AG09319 (cell line): ENCODE data around the gene ANXA5.

ENCODE experiments used
- DNase-seq: peaks from one replicate; pipeline ENCODE4 v3.0.0-alpha.2; 2010; ENCODE audit warnings: low read depth; ENCODE audit errors: extremely low read depth
- TF ChIP-seq, protein P1 (sequence below): IDR thresholded peaks from 2 replicates; pipeline ENCODE4 v1.5.1; 2011; ENCODE audit warnings: low read depth, mild to moderate bottlenecking, inconsistent platforms, low read length, moderate library complexity

The ANXA5 gene

DNA sequence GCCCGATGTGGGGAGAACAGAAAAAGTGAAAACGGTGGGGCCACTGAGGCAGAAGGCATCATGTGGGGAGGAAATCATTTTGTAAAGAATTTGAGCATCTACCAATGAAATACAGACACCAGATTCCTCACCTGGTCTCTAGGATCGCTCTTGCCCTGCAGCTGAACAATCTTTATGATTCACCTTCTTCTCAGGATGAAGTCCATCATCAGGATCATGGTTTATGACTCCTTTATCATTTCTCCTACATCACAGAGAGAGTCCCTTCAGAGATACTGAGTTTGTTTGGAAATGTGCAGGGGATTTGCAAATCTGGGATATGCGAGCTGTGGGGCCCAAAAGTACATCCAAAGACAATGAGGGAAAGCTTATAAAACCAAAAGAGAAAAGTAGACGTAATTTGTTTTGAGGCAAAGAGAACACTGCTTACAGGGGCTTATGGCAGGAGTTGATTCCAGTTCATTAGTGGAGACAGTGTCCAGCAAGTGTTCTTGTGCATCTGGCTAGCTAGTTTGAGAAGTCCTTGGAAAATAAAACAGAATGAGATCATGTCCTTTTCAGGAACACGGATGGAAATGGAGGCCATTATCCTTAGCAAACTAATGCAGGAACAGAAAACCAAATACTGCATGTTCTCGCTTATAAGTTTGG, 15.3 kb upstream of the ANXA5 start:
- DNase-seq, result no peak
- TF ChIP-seq, protein P1, sequence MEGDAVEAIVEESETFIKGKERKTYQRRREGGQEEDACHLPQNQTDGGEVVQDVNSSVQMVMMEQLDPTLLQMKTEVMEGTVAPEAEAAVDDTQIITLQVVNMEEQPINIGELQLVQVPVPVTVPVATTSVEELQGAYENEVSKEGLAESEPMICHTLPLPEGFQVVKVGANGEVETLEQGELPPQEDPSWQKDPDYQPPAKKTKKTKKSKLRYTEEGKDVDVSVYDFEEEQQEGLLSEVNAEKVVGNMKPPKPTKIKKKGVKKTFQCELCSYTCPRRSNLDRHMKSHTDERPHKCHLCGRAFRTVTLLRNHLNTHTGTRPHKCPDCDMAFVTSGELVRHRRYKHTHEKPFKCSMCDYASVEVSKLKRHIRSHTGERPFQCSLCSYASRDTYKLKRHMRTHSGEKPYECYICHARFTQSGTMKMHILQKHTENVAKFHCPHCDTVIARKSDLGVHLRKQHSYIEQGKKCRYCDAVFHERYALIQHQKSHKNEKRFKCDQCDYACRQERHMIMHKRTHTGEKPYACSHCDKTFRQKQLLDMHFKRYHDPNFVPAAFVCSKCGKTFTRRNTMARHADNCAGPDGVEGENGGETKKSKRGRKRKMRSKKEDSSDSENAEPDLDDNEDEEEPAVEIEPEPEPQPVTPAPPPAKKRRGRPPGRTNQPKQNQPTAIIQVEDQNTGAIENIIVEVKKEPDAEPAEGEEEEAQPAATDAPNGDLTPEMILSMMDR, result no peak

DNA sequence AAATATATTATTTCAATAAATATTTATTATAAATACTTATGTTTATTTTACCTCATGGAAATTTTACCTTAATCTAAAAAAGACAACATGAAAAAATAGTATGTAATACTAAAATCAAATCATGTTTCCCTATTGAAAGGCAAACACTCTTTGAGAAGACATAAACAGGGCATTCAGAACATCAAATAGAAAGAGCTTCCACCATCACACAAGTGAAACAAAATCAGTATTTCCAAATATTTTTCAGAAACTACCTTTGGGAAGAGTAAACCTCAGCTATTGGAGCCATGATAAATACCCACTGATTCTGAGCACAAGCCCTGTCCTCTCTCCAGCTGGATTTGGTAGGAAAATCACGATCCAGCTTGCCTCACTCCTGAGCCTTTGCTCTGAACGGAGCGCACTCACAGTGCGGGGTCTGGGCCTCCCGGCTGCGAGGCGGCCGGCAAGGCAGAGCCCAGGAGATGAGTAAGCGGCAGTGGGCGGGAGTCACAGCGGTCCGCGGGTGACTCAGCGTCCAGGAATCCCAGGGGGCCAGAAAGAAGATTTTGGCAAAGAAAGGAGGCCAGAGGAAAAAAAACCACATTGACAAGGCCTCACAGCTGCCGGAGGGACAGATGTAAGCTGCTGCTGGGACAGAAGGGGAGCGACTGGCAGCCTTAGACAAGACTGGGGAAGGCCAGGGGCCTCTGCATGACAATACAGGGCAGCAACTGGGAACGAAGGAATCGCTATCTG, 14.7 kb upstream of the ANXA5 start:
- TF ChIP-seq, protein P1, result no peak
- peak; percentile 77 for DNase-seq

DNA sequence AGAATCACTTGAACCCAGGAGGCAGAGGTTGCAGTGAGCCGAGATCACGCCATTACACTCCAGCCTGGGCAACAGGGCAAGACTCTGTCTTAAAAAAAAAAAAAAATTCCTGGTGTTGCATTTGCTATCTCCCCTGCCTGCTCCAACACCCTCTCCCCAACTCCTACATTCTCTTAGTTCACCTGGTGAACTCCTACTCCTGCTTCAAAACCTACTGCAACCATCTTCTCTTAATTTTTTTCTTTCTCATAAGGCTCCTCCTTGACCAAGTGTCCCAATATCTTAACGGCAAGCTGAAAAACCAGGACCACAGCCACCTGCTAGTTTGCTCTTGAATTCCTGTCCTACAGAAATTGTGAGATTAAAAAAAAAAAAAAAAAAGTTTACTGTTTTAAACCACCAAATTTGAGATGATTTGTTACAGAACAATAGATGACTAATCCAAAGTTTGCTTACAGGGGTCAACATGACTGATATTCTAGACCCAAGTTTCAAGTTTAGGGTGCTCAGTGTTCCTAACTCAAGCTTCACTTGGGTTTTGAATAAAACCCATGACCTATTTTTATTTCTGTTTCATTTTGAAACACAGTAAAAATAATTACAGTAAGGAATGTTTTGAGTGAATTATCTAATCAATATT, 13.1 kb upstream of the ANXA5 start:
- TF ChIP-seq, protein P1, result no peak
- DNase-seq, result no peak

DNA sequence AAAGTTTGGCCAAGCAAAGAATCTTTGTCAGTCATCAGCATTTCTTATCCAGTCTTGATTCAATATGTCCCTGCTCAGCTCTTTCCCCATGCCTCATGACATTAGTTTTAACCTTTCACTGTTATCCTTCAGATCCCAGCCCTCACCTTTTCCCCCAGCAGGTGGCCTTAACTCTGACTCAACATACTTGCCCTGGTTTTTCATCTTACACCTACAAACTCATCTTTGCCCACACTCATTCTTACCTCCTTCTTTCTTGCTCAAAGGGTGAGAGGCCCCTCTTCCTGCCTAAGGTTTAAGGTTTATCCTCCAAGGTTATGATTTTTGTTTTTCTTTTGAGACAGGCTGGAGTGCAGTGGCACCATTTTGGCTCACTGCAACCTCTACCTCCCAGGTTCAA, 10.6 kb upstream of the ANXA5 start:
- TF ChIP-seq, protein P1, result no peak
- no peak for DNase-seq

DNA sequence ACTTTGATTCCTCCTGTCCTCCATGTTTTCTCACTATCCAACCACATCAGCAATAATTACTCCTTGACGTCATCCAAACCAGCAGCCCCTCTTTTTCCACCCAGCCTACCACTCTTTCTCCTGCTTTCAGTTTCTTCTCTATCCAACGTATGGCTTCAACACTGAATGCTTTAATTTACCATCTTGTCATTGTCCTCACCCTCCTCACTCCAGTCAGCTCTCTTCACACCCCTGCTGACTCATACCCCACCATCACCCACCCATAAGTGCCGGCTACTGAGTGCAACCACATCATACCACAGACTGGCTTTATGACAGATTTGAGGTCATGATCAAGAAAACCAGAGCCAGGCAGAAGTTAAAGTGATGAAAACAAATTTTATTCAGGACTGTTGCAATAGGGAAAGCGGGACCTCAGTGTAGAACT, 9.8 kb upstream of the ANXA5 start:
- no peak for DNase-seq
- TF ChIP-seq, protein P1, result no peak

DNA sequence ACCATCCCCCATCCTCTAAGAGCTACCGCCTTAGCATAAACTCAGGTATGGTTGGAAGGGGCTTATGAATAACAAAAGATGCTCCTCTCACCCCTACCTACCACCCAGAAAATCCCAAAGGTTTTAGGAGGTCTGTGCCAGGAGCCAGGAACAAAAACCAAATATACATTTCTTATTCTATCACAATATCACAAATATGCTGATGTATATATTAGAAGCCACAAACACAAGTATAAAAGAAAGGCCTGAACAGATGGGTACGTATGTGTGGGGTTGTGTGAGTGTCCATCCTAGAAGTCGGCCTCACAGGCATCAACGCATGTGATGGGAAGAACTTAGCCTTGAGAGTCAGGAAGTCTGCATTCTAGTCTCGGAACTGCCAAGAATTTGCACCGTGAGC, 8.7 kb upstream of the ANXA5 start:
- DNase-seq, result no peak
- TF ChIP-seq, protein P1, result no peak

DNA sequence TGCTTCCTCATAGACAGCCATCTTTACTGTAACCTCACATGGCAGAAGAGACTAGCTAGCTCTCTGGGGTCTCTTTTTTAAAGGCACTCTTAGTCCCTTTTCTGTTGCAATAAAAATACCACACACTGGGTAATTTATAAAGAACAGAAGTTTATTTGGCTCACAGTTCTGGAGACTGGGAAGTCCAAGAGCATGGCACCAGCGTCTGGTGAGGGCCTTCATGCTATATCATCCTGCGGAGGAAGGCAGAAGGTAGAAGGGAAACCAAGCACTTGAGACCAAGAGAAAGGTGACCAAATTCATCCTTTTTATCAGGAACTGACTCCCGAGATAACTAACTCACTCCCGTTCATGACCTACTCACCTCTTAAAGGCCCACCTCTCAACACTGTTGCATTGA, 5.4 kb upstream of the ANXA5 start:
- TF ChIP-seq, protein P1, result no peak
- no peak for DNase-seq
